AG10803 (cell line): Measurements from ENCODE around the gene TPK1.
"Not testable (repeated sequence)": the region's sequence is repeated elsewhere in the genome, so short reads cannot be mapped to it uniquely, and the experiment has no call there.

ENCODE experiments used
- DNase-seq: peaks from one replicate; pipeline ENCODE4 v3.0.0; 2010; ENCODE audit warnings: low read depth
- H3K4me3 ChIP-seq: 2 replicates; pipeline ENCODE4 v1.5.1; 2011; ENCODE audit warnings: mild to moderate bottlenecking, low read length, control low read depth
- TF ChIP-seq, protein P1 (sequence below): conservative IDR thresholded peaks from 2 replicates; pipeline ENCODE4 v1.5.1; 2011; ENCODE audit warnings: mild to moderate bottlenecking, low read length, control low read depth, inconsistent platforms

The TPK1 gene

DNA sequence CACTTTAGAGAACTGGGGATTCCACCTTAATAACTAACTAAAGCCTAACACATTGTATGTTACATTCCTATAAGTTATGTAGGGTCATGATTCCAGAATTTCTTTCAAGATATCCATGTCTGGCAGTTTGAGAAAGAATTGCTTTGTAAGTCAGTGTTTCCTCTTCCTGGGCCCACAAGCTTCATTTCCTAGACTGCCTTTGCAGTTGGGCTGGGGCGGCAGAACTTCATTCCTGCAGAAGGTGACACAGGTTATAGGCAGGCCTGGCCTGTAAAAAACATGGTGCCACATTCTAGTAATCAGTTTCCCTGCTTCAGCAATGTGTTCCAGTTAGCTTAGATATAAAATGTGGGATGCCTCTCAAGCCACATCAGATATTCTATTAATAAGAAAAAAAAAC lies 248.2 kb downstream of the TPK1 start:
- TF ChIP-seq, protein P1, sequence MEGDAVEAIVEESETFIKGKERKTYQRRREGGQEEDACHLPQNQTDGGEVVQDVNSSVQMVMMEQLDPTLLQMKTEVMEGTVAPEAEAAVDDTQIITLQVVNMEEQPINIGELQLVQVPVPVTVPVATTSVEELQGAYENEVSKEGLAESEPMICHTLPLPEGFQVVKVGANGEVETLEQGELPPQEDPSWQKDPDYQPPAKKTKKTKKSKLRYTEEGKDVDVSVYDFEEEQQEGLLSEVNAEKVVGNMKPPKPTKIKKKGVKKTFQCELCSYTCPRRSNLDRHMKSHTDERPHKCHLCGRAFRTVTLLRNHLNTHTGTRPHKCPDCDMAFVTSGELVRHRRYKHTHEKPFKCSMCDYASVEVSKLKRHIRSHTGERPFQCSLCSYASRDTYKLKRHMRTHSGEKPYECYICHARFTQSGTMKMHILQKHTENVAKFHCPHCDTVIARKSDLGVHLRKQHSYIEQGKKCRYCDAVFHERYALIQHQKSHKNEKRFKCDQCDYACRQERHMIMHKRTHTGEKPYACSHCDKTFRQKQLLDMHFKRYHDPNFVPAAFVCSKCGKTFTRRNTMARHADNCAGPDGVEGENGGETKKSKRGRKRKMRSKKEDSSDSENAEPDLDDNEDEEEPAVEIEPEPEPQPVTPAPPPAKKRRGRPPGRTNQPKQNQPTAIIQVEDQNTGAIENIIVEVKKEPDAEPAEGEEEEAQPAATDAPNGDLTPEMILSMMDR, result no peak
- DNase-seq, result no peak
- H3K4me3 ChIP-seq, result no peak overlapping the region

- H3K4me3 ChIP-seq, result no peak overlapping the region
- no peak for DNase-seq
- TF ChIP-seq, protein P1, result no peak
These were observed 251.1 kb downstream of the TPK1 start for GRCh38 chr7:144584726-144585125.

- H3K4me3 ChIP-seq, result no peak overlapping the region
- DNase-seq, result no peak
- TF ChIP-seq, protein P1, result no peak
These were observed 256.2 kb downstream of the TPK1 start for GRCh38 chr7:144579687-144580086.

DNA sequence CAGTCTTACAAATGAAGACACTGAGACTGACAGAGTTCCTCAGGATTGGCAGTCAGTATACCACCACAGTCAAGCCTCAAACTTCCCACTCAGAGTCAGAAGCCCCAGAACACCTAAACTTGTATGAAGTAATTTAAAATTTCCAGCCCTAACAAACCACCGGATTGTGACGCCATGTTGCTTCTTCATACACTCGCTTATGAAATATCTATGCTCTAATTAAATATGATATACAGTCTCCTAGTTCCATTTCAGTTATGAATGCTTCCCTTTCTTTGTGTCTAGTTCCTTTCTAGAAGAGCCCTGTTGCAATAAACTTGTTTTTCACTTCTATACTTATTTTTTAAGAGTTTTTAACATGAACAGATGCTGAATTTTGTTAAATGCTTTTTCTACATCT lies 260.4 kb downstream of the TPK1 start:
- TF ChIP-seq, protein P1, result no peak
- DNase-seq, result no peak
- H3K4me3 ChIP-seq, result no peak overlapping the region

GRCh38 chr7:144574753-144575152 lies 261.1 kb downstream of the TPK1 start:
- not testable (repeated sequence) for H3K4me3 ChIP-seq, DNase-seq

DNA sequence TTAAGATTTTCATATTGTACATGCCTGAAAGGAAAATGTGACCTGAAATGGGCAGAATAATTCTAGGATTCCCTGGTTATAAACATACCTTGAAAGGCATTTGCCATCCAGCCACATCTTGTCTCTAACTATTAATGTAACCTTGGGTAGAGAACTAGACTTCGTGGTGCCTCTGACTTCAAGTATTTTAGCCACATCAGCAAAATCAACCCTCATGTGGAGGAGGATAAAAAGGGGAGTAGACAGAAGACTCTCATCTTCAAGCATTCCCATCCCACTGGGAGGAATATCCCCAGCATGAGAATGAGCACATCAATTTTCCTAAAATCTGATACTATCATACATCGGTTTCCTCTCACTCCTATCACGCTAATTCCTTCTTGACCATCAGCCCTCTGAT lies 267.6 kb downstream of the TPK1 start:
- TF ChIP-seq, protein P1, result no peak
- H3K4me3 ChIP-seq, result no peak overlapping the region
- no peak for DNase-seq

DNA sequence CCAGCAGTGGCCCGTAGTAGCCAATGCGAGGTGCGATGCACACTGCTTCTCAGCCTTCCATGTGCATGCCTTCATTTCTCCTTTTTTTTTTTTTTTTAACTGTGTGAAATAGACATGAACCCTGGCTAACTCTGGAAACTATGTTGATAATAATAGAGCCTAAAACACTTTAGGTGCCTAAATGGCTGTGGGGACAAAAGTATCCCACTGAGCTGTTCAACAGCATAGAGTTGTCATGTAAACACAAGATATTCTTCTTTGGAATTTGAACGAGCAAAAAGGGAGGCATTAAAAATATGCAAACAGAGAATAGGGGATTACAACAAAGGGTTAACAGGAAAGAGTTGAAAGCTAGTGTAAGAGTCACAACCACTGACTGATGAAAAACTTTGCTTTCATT lies 270.3 kb downstream of the TPK1 start:
- no peak for DNase-seq
- H3K4me3 ChIP-seq, result no peak overlapping the region
- TF ChIP-seq, protein P1, result no peak

DNA sequence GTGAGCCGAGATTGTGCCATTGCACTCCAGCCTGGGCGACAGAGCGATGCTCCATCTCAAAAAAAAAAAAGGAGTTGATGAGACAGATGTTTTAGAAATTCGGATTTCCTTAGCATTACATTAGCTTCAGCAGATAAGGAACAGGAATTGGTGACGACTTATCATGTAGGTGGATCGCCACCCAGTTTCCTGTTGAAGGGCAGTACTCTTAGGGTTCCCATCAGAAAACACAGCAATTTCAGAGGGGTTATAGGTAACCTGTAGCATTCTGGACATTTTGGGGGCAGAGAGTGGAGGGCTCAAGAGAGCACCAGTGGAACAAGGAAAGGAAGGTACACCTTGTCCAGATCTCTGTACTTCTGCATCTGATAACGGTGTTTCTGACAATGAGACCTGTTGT lies 286.0 kb downstream of the TPK1 start:
- TF ChIP-seq, protein P1, result no peak

More for the DNA sequence above, 286.0 kb downstream of the TPK1 start:
- DNase-seq, result no peak
- no peak overlapping the region for H3K4me3 ChIP-seq
